Gastroesophageal sphincter (tissue), 4 donors: ENCODE measurements around the gene RMDN2. TPM values are rescaled to one million over a fixed set of nuclear protein-coding genes. Genes with fewer than 3 reads are reported as not detected.

Experiments used
- ATAC-seq: fragments of 150-250 bp; one replicate; pipeline ENCODE4 v1.9.1; 2016; ENCODE audit warnings: mild to moderate bottlenecking, moderate library complexity
- H3K27ac ChIP-seq, 4 donors: fragments of 200-600 bp; sonication (generic) in 3 of 4; 1 replicate in 3 of 4; 2 replicates in 1 of 4; pipeline ENCODE4 v1.5.1; 2016 to 2019
- H3K27me3 ChIP-seq: fragments of 200-600 bp; sonication (generic); one replicate; pipeline ENCODE4 v1.5.1; 2019
- H3K36me3 ChIP-seq, 2 donors: fragments of 200-600 bp; sonication (generic); one replicate each; pipeline ENCODE4 v1.5.1; 2019; ENCODE audit warnings: control low read depth in 1 of 2
- H3K4me1 ChIP-seq, 3 donors: fragments of 200-600 bp; sonication (generic); 1 replicate in 2 of 3; 2 replicates in 1 of 3; pipeline ENCODE4 v1.5.1; 2016 to 2019; ENCODE audit warnings: control low read depth in 2 of 3
- H3K4me3 ChIP-seq, 2 donors: fragments of 200-600 bp; sonication (generic); one replicate each; pipeline ENCODE4 v1.5.1; 2019; ENCODE audit warnings: mild to moderate bottlenecking in 1 of 2, moderate library complexity in 1 of 2
- H3K9me3 ChIP-seq, 3 donors: fragments of 200-600 bp; sonication (generic); one replicate each; pipeline ENCODE4 v1.5.1; 2017 to 2019; ENCODE audit warnings: control low read depth in 2 of 3
- CTCF ChIP-seq, 4 experiments: fragments of 200-600 bp in 2 of 4; fragments of 450-650 bp in 2 of 4; sonication (generic) in 1 of 4; IDR thresholded peaks; one replicate each; pipeline ENCODE4 v1.5.1; 2017 to 2019; ENCODE audit warnings: antibody characterized with exemption in 4 of 4, mild to moderate bottlenecking in 2 of 4, moderate library complexity in 2 of 4
- EP300 ChIP-seq: sonication (generic); formaldehyde crosslinking; IDR thresholded peaks from one replicate; pipeline ENCODE4 v1.6.1; 2017; ENCODE audit warnings: antibody characterized with exemption, mild to moderate bottlenecking
- POLR2A ChIP-seq, 2 donors: fragments of 450-650 bp; IDR thresholded peaks; one replicate each; pipeline ENCODE4 v1.6.1; 2017; ENCODE audit warnings: antibody characterized with exemption in 2 of 2, mild to moderate bottlenecking in 2 of 2, moderate library complexity in 1 of 2
- POLR2AphosphoS5 ChIP-seq: sonication (generic); formaldehyde crosslinking; IDR thresholded peaks from one replicate; pipeline ENCODE4 v1.6.1; 2017; ENCODE audit warnings: antibody characterized with exemption
- WGBS, 2 donors: methylation state at CpG; one replicate each; pipeline ENCODE4 v1.1.5; 2018; ENCODE audit warnings: low coverage in 1 of 2; 5-methylcytosine and 5-hydroxymethylcytosine counted together
- total RNA-seq, 4 donors: library from RNA; depleted of rRNA; stranded (reverse); fragments of >200 nt; gene quantifications; one replicate each; pipeline ENCODE4 v1.1.0, GENCODE V29; 2016

RMDN2 gene
- total RNA-seq = 10 to 100 TPM in 3 of 4 donors, 1 to 10 TPM in 1; 9.3 to 12.5 (median 11.4) TPM

- WGBS, 2 donors = 0 to 2% methylated on average over 4 to 11 of the region's 79 CpGs
- no peaks in the 10 kb centered on the region for H3K9me3 ChIP-seq
- peaks cover 0 to 27% (median 0%) of the 10 kb centered on the region in 3 donors for H3K4me1 ChIP-seq
- H3K27ac ChIP-seq = peak within 1 kb of the TSS; percentile 87 to 96 (median 93)
- ATAC-seq = peak; percentile 96
- H3K36me3 ChIP-seq = peaks cover 0 to 3% of the 10 kb centered on the region in 2 donors
- H3K27me3 ChIP-seq = no peaks in the 10 kb centered on the region
- H3K4me3 ChIP-seq = peak within 1 kb of the TSS; percentile 76 to 78
- TF ChIP-seq CTCF (IDR thresholded peaks at IDR 0.05) = peak in 2 of 4 experiments; percentile 8 to 40
- peak; percentile 84 for TF ChIP-seq POLR2AphosphoS5
- TF ChIP-seq POLR2A (IDR thresholded peaks at IDR 0.05) = peak in 1 of 2 donors; percentile 82
- no peak for TF ChIP-seq EP300
These were observed at the start of gene RMDN2 for GRCh38 chr2:37925063-37925897. Gene RMDN2, plus strand, starts transcription at chr2:37925287. Its CDS starts 3,991 bp downstream, at chr2:37929278.

DNA sequence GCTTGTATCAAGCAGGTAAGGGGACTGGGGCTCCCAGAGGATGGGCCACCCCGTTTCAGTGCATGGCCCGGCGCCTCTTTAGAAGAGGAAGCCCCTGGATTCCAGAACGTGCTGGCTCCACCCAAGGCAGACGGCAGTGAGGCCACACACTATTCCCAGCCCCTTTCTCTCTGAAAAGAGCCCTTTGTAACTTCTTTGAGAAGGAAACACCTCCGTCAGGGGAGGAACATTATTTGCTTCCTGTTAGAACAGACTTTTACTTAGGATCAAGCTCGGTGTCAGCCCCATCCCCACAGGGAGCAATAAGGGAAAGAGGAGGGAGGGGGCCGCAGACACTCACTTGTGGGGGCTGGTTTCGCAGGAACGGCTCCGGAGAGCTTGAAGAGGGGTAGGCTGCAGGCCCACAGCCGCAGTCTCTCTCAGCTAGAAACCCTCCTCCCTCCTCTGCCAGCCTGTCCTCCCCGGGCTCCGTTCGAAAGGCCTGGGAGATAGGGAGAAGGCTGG is 49.6 kb upstream of the RMDN2 start:
- no peaks in the 10 kb centered on the region for H3K9me3 ChIP-seq
- no peaks in the 10 kb centered on the region for H3K36me3 ChIP-seq
- WGBS, 2 donors = 44 to 46% methylated on average over 6 to 10 of the region's 15 CpGs
- no peak for TF ChIP-seq EP300
- TF ChIP-seq POLR2AphosphoS5 = no peak
- no peak for TF ChIP-seq CTCF (IDR thresholded peaks at IDR 0.05)
- no peak for TF ChIP-seq POLR2A (IDR thresholded peaks at IDR 0.05)
- H3K27ac ChIP-seq = peak overlapping the region in 3 of 4 donors; percentile 39 to 84 (median 63)
- no peak for ATAC-seq
- peaks cover 6 to 56% (median 22%) of the 10 kb centered on the region in 3 donors for H3K4me1 ChIP-seq
- H3K27me3 ChIP-seq = no peaks in the 10 kb centered on the region
- no peak overlapping the region for H3K4me3 ChIP-seq

DNA sequence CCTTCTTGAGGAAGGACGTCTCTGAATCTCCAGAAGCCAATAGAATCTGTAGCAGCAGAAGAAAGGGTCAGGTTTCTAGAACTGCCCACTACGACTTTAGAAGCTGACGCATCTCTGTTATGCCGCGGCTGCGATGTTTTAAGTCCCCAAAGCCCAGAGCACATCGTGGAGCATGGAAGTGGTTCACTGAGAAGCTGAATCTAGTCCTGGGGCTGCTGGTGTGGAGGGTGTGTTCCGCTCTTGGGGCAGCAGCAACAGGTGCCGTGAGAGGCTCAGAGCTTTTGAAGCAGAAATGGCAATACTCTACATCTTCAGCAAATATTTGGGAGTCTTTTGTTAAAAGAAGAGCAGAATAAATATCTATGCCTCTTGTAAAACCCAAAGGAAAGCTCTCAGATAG is 48.9 kb upstream of the RMDN2 start:
- Histone ChIP-seq H3K27me3 (no peaks in the 10 kb centered on the region), H3K4me3 (no peak overlapping the region), H3K36me3 (no peaks in the 10 kb centered on the region), H3K27ac (peak overlapping the region in 2 of 4 donors; percentile 39 to 84), H3K4me1 (peaks cover 2 to 48% (median 17%) of the 10 kb centered on the region in 3 donors), H3K9me3 (no peaks in the 10 kb centered on the region)
- TF ChIP-seq POLR2A (IDR thresholded peaks at IDR 0.05) (no peak), CTCF (IDR thresholded peaks at IDR 0.05) (no peak), POLR2AphosphoS5 (no peak), EP300 (no peak)
- WGBS, 2 donors = 81 to 100% methylated on average over 1 to 7 of the region's 9 CpGs
- ATAC-seq = no peak

GRCh38 chr2:37877457-37878315 is 47.4 kb upstream of the RMDN2 start:
- no peak overlapping the region for H3K4me3 ChIP-seq
- peak; percentile 59 for ATAC-seq
- no peaks in the 10 kb centered on the region for H3K27me3 ChIP-seq
- H3K36me3 ChIP-seq = no peaks in the 10 kb centered on the region
- H3K9me3 ChIP-seq = no peaks in the 10 kb centered on the region
- peaks cover 0 to 33% (median 5%) of the 10 kb centered on the region in 3 donors for H3K4me1 ChIP-seq
- TF ChIP-seq POLR2AphosphoS5 (no peak), POLR2A (IDR thresholded peaks at IDR 0.05) (no peak), EP300 (no peak), CTCF (IDR thresholded peaks at IDR 0.05) (peak; percentile 57 to 90 (median 82))
- WGBS, 2 donors = 26 to 27% methylated on average over 12 of the region's 12 CpGs
- no peak overlapping the region for H3K27ac ChIP-seq
